ENCODE data around the gene SOS1. TPM values are rescaled to one million over a fixed set of nuclear protein-coding genes. Genes with fewer than 3 reads are reported as not detected.

The SOS1 gene
- total and polyA plus RNA-seq, 2 of the 13 experiments (the other 11 are each of a cell fraction or from before 2014, with no cell fraction given): 20.8 to 60.4 TPM

GRCh38 chr2:39140322-39140847 lies 19.5 kb upstream of the SOS1 start (continued):
- no peak for TF ChIP-seq ZSCAN12 (CRISPR knock-in tag; IDR thresholded peaks at IDR 0.05)
- no peak for TF ChIP-seq TMF1 (CRISPR knock-in tag; IDR thresholded peaks at IDR 0.05; ENCODE audit: low read depth)
- no peak for TF ChIP-seq HBP1 (CRISPR knock-in tag; IDR thresholded peaks at IDR 0.05; ENCODE audit: low read depth)
- TF ChIP-seq ZHX2 (IDR thresholded peaks at IDR 0.05; ENCODE audit: low read depth): no peak
- TF ChIP-seq ZHX2 (CRISPR knock-in tag; IDR thresholded peaks at IDR 0.05; ENCODE audit: borderline replicate concordance): no peak
- TF ChIP-seq ATAD3A (CRISPR knock-in tag; IDR thresholded peaks at IDR 0.05): no peak
- no peak for TF ChIP-seq KDM2A (CRISPR knock-in tag; IDR thresholded peaks at IDR 0.05; ENCODE audit: borderline replicate concordance, low read depth)
- peak; percentile 61; the same call in 1 of the 2 replicates for TF ChIP-seq ERF (CRISPR knock-in tag; IDR thresholded peaks at IDR 0.05)
- no peak for TF ChIP-seq CSRNP1 (CRISPR knock-in tag; IDR thresholded peaks at IDR 0.05)
- no peak for TF ChIP-seq RFX5 (IDR thresholded peaks at IDR 0.05; ENCODE audit: low read depth, low read length)
- TF ChIP-seq ZNF770 (CRISPR knock-in tag; IDR thresholded peaks at IDR 0.05): no peak; the same call in 1 of the 2 replicates
- TF ChIP-seq POLR2AphosphoS2 (IDR thresholded peaks at IDR 0.05; ENCODE audit: low read depth, low read length): no peak
- no peak for TF ChIP-seq HES4 (CRISPR knock-in tag; IDR thresholded peaks at IDR 0.05; ENCODE audit: borderline replicate concordance)
- TF ChIP-seq MAX (IDR thresholded peaks at IDR 0.05): peak; percentile 57
- no peak for TF ChIP-seq ELK4 (CRISPR knock-in tag; IDR thresholded peaks at IDR 0.05; ENCODE audit: borderline replicate concordance)
- no peak for TF ChIP-seq IKZF4 (CRISPR knock-in tag; IDR thresholded peaks at IDR 0.05; ENCODE audit: borderline replicate concordance, low read depth, not compliant biosample characterization)
- TF ChIP-seq MED1 (CRISPR knock-in tag; IDR thresholded peaks at IDR 0.05): peak; percentile 75

Data from HepG2 (cell line).